Measurements from ENCODE around the gene EPHX1.

DNA sequence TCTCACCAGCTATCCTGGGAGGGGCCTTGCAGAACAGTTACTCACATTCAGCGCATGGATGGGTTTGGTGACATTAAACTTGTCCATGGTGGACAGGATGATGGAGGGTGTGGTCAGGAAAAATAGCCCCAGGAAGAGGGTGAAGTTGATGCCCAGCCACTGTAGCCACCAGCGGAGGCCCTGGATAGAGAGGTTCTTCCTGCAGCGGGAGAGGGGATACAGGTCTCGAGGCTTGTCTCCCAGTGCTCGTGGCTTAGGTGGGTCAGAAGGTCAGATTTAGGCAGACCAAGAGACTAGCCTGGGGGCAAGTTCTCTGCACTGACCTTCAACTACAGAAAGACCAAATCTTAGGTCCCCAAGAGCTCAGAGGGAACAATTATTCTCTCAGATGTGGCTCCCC lies 49.2 kb downstream of the EPHX1 start:
- TF ChIP-seq EZH2 (IDR thresholded peaks at IDR 0.05; ENCODE audit: low read depth, low read length, severe bottlenecking) (no peak), SUZ12 (IDR thresholded peaks at IDR 0.05; ENCODE audit: low read length) (no peak), JUN (IDR thresholded peaks at IDR 0.05; ENCODE audit: low read depth, low read length) (no peak), SIN3A (conservative IDR thresholded peaks at IDR 0.05 in 1 of 2, IDR thresholded peaks at IDR 0.05 in 1 of 2; ENCODE audit: low read depth in 1 of 2, low read length in 2 of 2) (no peak), CHD2 (IDR thresholded peaks at IDR 0.05; ENCODE audit: low read length) (no peak), CTBP2 (IDR thresholded peaks at IDR 0.05; ENCODE audit: borderline replicate concordance, insufficient read depth, insufficient read length, low read length) (no peak), RBBP5 (IDR thresholded peaks at IDR 0.05; ENCODE audit: borderline replicate concordance, low read depth, low read length) (no peak), ZNF274 (IDR thresholded peaks at IDR 0.05; ENCODE audit: borderline replicate concordance, extremely low read depth, low read length) (no peak), POLR2A (IDR thresholded peaks at IDR 0.05; ENCODE audit: control extremely low read depth in 1 of 2, low read depth in 2 of 2, low read length in 2 of 2) (no peak), SP1 (IDR thresholded peaks at IDR 0.05; ENCODE audit: low read depth, low read length) (no peak), JUND (IDR thresholded peaks at IDR 0.05; ENCODE audit: low read length) (no peak), POLR2AphosphoS5 (IDR thresholded peaks at IDR 0.05; ENCODE audit: low read depth, low read length) (no peak)
- TF ChIP-seq, protein P1, sequence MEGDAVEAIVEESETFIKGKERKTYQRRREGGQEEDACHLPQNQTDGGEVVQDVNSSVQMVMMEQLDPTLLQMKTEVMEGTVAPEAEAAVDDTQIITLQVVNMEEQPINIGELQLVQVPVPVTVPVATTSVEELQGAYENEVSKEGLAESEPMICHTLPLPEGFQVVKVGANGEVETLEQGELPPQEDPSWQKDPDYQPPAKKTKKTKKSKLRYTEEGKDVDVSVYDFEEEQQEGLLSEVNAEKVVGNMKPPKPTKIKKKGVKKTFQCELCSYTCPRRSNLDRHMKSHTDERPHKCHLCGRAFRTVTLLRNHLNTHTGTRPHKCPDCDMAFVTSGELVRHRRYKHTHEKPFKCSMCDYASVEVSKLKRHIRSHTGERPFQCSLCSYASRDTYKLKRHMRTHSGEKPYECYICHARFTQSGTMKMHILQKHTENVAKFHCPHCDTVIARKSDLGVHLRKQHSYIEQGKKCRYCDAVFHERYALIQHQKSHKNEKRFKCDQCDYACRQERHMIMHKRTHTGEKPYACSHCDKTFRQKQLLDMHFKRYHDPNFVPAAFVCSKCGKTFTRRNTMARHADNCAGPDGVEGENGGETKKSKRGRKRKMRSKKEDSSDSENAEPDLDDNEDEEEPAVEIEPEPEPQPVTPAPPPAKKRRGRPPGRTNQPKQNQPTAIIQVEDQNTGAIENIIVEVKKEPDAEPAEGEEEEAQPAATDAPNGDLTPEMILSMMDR (IDR thresholded peaks at IDR 0.05; ENCODE audit: control extremely low read depth in 1 of 3, insufficient read depth in 1 of 3, low read depth in 1 of 3, low read length in 3 of 3): no peak
- TF ChIP-seq, protein P2, sequence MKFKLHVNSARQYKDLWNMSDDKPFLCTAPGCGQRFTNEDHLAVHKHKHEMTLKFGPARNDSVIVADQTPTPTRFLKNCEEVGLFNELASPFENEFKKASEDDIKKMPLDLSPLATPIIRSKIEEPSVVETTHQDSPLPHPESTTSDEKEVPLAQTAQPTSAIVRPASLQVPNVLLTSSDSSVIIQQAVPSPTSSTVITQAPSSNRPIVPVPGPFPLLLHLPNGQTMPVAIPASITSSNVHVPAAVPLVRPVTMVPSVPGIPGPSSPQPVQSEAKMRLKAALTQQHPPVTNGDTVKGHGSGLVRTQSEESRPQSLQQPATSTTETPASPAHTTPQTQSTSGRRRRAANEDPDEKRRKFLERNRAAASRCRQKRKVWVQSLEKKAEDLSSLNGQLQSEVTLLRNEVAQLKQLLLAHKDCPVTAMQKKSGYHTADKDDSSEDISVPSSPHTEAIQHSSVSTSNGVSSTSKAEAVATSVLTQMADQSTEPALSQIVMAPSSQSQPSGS (IDR thresholded peaks at IDR 0.05; ENCODE audit: low read length): no peak
